Limb (tissue), 2 donors: ENCODE results near the gene TFG.

Experiments
- DNase-seq, 2 donors: peaks; one replicate each; pipeline ENCODE4 v3.0.0-alpha.2; 2016; ENCODE audit errors: extremely low spot score in 2 of 2

Gene TFG

DNA sequence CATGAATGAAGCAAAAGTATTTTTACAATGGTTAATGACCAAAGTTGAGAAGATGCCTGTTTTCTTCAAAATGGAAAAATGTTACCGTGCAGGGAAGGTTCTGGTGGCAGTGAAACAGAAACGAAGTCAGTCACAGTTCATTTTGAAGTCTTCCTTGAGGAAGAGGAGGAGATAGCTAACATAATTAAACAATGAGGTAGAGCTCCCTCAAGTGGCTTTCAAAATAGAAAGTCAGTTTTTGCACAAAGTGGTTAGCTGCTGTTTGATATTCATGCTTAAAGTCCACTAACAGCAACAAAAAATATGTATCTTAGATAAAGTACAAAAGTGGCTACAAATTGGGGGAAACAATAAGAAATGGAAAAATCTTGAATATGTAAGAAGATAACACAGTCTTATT is 87.3 kb downstream of the TFG start:
- DNase-seq: no peak

DNA sequence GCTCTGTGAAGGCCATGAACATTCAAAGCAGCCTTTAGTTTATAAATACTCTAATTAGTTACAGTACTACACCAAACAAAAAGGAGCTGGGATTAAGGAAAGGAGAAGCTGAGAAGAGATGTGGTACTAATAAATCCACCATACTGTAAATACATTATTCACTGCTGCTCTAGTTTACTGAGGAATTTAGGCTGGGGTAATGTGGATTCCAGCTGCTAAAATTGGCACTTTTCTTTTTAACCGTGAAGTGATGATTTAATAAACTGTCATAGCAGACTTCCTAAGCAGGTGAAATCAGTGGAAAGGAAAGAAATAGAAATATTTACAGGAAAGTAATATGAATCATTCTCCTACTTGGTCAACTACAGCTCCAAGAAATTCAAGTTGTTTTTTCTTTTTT is 88.7 kb downstream of the TFG start:
- peak in 1 of 2 donors; percentile 47 for DNase-seq
